Kidney (tissue), 22 donors: ENCODE data around the gene G6PC1. TPM values are rescaled to one million over a fixed set of nuclear protein-coding genes. Genes with fewer than 3 reads are reported as not detected.
"Not testable (repeated sequence)": the region's sequence is repeated elsewhere in the genome, so short reads cannot be mapped to it uniquely, and the experiment has no call there.

ENCODE experiments used
- DNase-seq, 5 donors: peaks; one replicate each; pipeline ENCODE4 v3.0.0-alpha.2; 2013 to 2020
- FAIRE-seq: peaks from 2 replicates; lab custom pipeline; 2012; peaks lifted over from hg19 to GRCh38; lab: Jason Lieb, UNC
- H3K27ac ChIP-seq, 2 donors: one replicate each; pipeline ENCODE4 v1.7.0; 2013; ENCODE audit warnings: low read depth in 2 of 2, low read length in 2 of 2, inconsistent platforms in 1 of 2
- H3K27me3 ChIP-seq: one replicate; pipeline ENCODE4 v1.7.1; 2013; ENCODE audit warnings: low read length, inconsistent platforms; ENCODE audit not compliant: control insufficient read depth, insufficient read depth
- H3K36me3 ChIP-seq, 3 donors: one replicate each; pipeline versions ENCODE4 v1.7.0 to v1.7.1; 2013; ENCODE audit warnings: low read length in 3 of 3, control low read depth in 1 of 3, inconsistent platforms in 1 of 3; ENCODE audit not compliant: insufficient read depth in 3 of 3, control insufficient read depth in 2 of 3
- H3K4me1 ChIP-seq, 3 donors: one replicate each; pipeline versions ENCODE4 v1.7.0 to v1.7.1; 2013; ENCODE audit warnings: low read length in 3 of 3, inconsistent platforms in 1 of 3, low read depth in 1 of 3; ENCODE audit not compliant: control insufficient read depth in 2 of 3, insufficient read depth in 2 of 3
- H3K4me3 ChIP-seq, 3 donors: one replicate each; pipeline versions ENCODE4 v1.7.0 to v1.8.1; 2013; ENCODE audit warnings: low read length in 3 of 3, control low read depth in 1 of 3, inconsistent platforms in 1 of 3
- H3K9ac ChIP-seq, 3 donors: one replicate each; pipeline versions ENCODE4 v1.7.0 to v1.7.1; 2013; ENCODE audit warnings: low read length in 3 of 3, control low read depth in 1 of 3, inconsistent platforms in 1 of 3
- H3K9me3 ChIP-seq, 3 donors: one replicate each; pipeline versions ENCODE4 v1.7.0 to v1.7.1; 2013; ENCODE audit warnings: low read length in 3 of 3, control low read depth in 1 of 3, inconsistent platforms in 1 of 3; ENCODE audit not compliant: control insufficient read depth in 2 of 3, insufficient read depth in 1 of 3
- intact Hi-C: fragments of 100-400 bp; cut with DNase I; formaldehyde crosslinking; loops from one replicate; pipeline ENCODE4 v1.11.1; 2022
- long read RNA-seq, 10 donors: library from polyadenylated mRNA in 1 of 10; unstranded in 1 of 10; transcript quantifications; one replicate each; pipeline ENCODE4 v2.0.0 and lab custom pipeline, GENCODE V29; 2021 to 2026
- polyA plus RNA-seq: library from polyadenylated mRNA; stranded (reverse); fragments of 350-450 nt; fragmentation: Illumina TruSeq; extraction: RNeasy Lipid Tissue Mini Kit (QIAGEN cat#74804); gene quantifications from one replicate; pipeline ENCODE4 v1.2.3, GENCODE V29; 2014; ENCODE audit warnings: low read depth, low replicate concordance; ENCODE audit not compliant: insufficient read depth
- total RNA-seq: library from RNA; stranded (reverse); fragmentation: NEBNext Ultra II Directional; extraction: Animal tissue kit (Norgen Biotek cat#: 25700); gene quantifications from one replicate; pipeline ENCODE4 v1.2.1, GENCODE V29; 2021
- TF ChIP-seq, protein P1 (sequence below): IDR thresholded peaks from 3 replicates; pipeline ENCODE4 v1.5.1; 2012; ENCODE audit warnings: mild to moderate bottlenecking, moderate library complexity, borderline replicate concordance; ENCODE audit not compliant: insufficient read depth; ENCODE audit errors: extremely low read depth
- donor health status: control.
- donor health status: control.
- donor health status: control.
- donor health status: control.
- donor health status: control.
- donor health status: DM: yes; HTN: yes; CAD: no.
- donor health status: Normal renal cell carcinoma (clear cell type).

Gene G6PC1
- 0.16 TPM for total RNA-seq
- polyA plus RNA-seq = 10.5 TPM
- long read RNA-seq, donor 1 = 0 reads
- long read RNA-seq, donor 2, partial matches to known transcripts = 0 of 3 reads
- long read RNA-seq, donor 2, other reads (novel, unspliced or antisense) = 0 of 3 reads
- long read RNA-seq, donor 3, partial matches to known transcripts = 0 of 4 reads
- long read RNA-seq, donor 3, other reads (novel, unspliced or antisense) = 0 of 4 reads
- long read RNA-seq, donor 4, partial matches to known transcripts = 0 of 2 reads
- long read RNA-seq, donor 4, other reads (novel, unspliced or antisense) = 0 of 2 reads
- long read RNA-seq, donor 5 = 0 reads
- long read RNA-seq, donor 6, partial matches to known transcripts = 6 of 8 reads
- long read RNA-seq, donor 6, other reads (novel, unspliced or antisense) = 0 of 8 reads
- long read RNA-seq, donor 7 = 0 reads
- long read RNA-seq, donor 8, partial matches to known transcripts = 0 of 1 reads
- long read RNA-seq, donor 8, other reads (novel, unspliced or antisense) = 0 of 1 reads
- long read RNA-seq, donor 9 = 0 reads
- long read RNA-seq, donor 10, partial matches to known transcripts = 17 of 17 reads
- long read RNA-seq, donor 10, other reads (novel, unspliced or antisense) = 0 of 17 reads

DNA sequence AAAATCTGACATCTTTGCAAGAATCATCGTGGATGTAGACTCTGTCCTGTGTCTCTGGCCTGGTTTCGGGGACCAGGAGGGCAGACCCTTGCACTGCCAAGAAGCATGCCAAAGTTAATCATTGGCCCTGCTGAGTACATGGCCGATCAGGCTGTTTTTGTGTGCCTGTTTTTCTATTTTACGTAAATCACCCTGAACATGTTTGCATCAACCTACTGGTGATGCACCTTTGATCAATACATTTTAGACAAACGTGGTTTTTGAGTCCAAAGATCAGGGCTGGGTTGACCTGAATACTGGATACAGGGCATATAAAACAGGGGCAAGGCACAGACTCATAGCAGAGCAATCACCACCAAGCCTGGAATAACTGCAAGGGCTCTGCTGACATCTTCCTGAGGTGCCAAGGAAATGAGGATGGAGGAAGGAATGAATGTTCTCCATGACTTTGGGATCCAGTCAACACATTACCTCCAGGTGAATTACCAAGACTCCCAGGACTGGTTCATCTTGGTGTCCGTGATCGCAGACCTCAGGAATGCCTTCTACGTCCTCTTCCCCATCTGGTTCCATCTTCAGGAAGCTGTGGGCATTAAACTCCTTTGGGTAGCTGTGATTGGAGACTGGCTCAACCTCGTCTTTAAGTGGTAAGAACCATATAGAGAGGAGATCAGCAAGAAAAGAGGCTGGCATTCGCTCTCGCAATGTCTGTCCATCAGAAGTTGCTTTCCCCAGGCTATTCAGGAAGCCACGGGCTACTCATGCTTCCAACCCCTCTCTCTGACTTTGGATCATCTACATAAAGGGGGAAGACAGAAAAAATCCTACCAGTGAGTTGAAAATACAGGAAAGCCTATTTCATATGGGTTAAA lies at the start of gene G6PC1:
G6PC1 (plus strand) TSS at position 340 of the 872 bp plus-strand sequence; CDS start at position 418, 78 bp downstream.
- H3K27me3 ChIP-seq = no peaks in the 10 kb centered on the region
- TF ChIP-seq, protein P1, sequence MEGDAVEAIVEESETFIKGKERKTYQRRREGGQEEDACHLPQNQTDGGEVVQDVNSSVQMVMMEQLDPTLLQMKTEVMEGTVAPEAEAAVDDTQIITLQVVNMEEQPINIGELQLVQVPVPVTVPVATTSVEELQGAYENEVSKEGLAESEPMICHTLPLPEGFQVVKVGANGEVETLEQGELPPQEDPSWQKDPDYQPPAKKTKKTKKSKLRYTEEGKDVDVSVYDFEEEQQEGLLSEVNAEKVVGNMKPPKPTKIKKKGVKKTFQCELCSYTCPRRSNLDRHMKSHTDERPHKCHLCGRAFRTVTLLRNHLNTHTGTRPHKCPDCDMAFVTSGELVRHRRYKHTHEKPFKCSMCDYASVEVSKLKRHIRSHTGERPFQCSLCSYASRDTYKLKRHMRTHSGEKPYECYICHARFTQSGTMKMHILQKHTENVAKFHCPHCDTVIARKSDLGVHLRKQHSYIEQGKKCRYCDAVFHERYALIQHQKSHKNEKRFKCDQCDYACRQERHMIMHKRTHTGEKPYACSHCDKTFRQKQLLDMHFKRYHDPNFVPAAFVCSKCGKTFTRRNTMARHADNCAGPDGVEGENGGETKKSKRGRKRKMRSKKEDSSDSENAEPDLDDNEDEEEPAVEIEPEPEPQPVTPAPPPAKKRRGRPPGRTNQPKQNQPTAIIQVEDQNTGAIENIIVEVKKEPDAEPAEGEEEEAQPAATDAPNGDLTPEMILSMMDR = no peak
- H3K9me3 ChIP-seq = no peaks in the 10 kb centered on the region
- peak within 1 kb of the TSS; percentile 3 to 61 for H3K27ac ChIP-seq
- FAIRE-seq (no peak), DNase-seq (peak in 1 of 5 donors; percentile 40)
- peaks cover 0 to 8% (median 7%) of the 10 kb centered on the region in 3 donors for H3K4me1 ChIP-seq
- no peaks in the 10 kb centered on the region for H3K36me3 ChIP-seq
- H3K9ac ChIP-seq = peak within 1 kb of the TSS in 1 of 3 donors; percentile 72
- intact Hi-C loops = no loop called here
- peak within 1 kb of the TSS; percentile 28 to 74 (median 66) for H3K4me3 ChIP-seq

DNA sequence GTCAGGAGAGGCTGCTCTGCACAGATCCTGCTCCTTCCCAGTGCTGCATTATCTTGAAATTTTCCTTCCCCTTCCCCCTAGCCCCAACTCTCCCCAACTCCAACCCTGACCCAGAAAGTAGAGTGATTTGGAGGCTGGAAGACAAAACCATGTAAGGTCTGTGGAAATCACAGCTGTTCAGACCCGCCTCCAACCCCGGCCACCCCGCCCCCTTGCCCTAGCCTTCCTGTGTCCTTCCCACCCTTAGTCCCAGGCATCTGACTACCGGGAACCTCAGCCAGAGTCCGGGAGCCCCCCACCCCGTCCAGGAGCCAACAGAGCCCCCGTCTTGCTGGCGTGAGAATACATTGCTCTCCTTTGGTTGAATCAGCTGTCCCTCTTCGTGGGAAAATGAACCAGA lies 49.6 kb upstream of the G6PC1 start, which contains the start of gene AOC3:
AOC3 (plus strand) TSS at position 246 of the 400 bp plus-strand sequence; CDS start at position 391, 145 bp downstream.
- Histone ChIP-seq H3K36me3 (no peaks in the 10 kb centered on the region), H3K4me3 (peak within 1 kb of the TSS in 1 of 3 donors; percentile 37), H3K9me3 (no peaks in the 10 kb centered on the region), H3K27me3 (no peaks in the 10 kb centered on the region), H3K4me1 (peaks cover 4 to 23% (median 9%) of the 10 kb centered on the region in 3 donors), H3K9ac (no peak within 1 kb of the TSS), H3K27ac (no peak within 1 kb of the TSS)
- intact Hi-C loops = no loop called here
- DNase-seq = peak in 2 of 5 donors; percentile 41 to 92
- TF ChIP-seq, protein P1 = no peak
- no peak for FAIRE-seq

DNA sequence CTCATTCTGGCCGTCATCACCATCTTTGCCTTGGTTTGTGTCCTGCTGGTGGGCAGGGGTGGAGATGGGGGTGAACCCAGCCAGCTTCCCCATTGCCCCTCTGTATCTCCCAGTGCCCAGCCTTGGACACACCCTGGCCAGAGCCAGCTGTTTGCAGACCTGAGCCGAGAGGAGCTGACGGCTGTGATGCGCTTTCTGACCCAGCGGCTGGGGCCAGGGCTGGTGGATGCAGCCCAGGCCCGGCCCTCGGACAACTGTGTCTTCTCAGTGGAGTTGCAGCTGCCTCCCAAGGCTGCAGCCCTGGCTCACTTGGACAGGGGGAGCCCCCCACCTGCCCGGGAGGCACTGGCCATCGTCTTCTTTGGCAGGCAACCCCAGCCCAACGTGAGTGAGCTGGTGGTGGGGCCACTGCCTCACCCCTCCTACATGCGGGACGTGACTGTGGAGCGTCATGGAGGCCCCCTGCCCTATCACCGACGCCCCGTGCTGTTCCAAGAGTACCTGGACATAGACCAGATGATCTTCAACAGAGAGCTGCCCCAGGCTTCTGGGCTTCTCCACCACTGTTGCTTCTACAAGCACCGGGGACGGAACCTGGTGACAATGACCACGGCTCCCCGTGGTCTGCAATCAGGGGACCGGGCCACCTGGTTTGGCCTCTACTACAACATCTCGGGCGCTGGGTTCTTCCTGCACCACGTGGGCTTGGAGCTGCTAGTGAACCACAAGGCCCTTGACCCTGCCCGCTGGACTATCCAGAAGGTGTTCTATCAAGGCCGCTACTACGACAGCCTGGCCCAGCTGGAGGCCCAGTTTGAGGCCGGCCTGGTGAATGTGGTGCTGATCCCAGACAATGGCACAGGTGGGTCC lies 49.0 kb upstream of the G6PC1 start:
- H3K36me3 ChIP-seq, H3K9ac ChIP-seq, H3K9me3 ChIP-seq, H3K27me3 ChIP-seq, FAIRE-seq, DNase-seq, H3K27ac ChIP-seq, intact Hi-C loops: not testable (repeated sequence)
- H3K4me1 ChIP-seq = peaks cover 4 to 23% (median 9%) of the 10 kb centered on the region in 3 donors
- H3K4me3 ChIP-seq = peak overlapping the region in 1 of 3 donors; percentile 44
